HG03521 (cell line): Measurements from ENCODE around the gene TBPL1.
"Not testable (repeated sequence)": the region's sequence is repeated elsewhere in the genome, so short reads cannot be mapped to it uniquely, and the experiment has no call there.

Experiments
- ATAC-seq: cut with Tn5 transposase; IDR thresholded peaks from one replicate; pipeline ENCODE4 v1.9.1; 2021; ENCODE audit warnings: mild to moderate bottlenecking, moderate library complexity; ENCODE audit not compliant: unreplicated experiment

Gene TBPL1

DNA sequence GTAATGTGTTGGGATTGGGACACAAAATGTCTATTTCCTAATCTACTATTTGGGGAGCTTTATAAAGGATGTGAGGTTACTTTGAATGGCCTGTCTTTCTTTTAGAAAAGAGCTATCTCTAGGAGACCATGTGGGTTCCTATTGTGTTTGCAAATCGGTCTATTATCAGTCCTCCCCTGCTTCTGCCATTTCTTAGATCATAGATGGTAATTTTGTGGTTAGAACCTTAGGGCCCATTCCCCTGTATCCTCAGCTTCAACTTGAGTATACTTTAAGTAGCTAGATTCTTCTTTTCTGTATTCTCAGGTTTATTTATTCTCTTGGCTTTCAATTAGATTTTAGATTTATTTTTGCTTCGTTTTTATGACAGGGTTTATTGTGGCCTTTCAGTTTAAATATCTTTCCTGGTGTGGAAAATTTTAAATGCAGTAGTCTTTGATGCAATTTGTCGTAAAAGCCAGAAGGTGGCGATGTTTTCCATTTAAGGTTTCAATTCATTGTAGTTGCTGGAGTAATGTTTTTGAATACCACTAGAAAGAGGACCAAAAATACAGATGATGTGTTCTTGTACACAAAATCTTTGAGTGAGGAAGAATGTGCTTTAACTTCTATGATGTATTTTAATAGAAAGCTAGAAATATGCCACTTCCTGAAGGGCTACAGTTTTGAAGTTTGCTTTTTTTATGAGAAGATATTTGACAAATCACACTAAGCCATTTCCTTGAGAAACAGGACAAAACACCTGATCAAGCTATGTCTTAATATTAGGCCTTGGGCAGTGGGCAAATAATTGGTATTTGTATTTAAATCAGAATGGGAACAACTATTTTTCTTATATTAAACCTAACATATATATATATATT lies 20.3 kb downstream of the TBPL1 start:
- ATAC-seq: peak; percentile 42

DNA sequence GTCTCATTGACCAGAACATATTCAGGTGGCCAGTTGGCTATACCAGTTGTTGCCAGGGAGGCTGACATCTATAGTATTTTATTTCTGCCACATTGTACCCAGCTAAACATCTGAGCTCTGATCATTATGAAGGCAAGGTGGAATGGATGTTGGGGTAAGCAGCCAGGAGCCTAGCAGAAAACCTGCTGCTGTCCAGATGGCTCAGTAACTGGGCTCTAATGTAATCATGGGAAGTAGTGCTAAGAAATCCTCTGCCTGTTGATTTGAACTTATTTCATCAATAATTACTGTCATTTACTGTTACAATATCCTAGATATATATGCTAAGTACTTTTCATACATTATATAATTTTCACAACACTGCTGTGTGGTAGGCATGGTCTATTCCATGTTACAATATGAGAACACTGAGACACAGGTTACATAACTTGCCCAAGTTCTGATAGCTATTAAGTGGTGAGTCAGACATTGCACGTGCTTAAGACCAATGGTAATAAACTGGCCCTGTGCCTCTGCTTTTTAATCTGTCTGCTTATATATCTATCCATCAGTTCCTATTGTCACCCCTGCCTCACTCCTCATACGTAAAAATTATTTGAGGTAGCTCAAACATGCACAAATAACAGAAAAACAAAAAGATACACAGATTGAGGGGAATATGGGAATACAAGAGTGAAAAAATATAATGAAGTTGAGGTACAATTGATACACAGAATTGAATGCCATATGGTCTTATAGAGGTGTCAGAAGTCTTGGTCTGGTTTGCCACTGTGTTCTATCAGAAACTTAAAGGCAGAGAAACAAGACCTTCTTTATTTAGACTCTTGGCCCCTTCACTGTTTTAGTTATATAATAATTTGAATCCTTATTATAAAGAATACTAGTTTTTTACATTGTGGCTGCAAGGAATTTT lies 25.2 kb downstream of the TBPL1 start:
- peak; percentile 48 for ATAC-seq

DNA sequence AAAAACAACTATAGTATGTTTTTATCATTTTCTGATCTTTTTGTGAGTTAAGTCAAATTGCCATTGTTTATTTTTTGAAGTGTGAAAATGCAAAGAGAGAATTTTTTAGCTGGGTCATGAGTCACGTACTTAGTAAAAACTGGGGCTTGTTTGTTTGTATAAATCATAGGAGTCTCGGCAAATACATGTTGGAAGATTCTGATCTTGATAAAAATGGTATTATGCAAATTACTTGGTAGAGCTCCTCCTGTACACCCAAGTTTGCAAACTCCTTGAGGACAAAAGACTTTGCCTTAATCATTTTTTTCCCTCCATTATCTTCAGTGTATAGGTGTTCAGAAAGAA lies 25.8 kb downstream of the TBPL1 start:
- no peak for ATAC-seq

DNA sequence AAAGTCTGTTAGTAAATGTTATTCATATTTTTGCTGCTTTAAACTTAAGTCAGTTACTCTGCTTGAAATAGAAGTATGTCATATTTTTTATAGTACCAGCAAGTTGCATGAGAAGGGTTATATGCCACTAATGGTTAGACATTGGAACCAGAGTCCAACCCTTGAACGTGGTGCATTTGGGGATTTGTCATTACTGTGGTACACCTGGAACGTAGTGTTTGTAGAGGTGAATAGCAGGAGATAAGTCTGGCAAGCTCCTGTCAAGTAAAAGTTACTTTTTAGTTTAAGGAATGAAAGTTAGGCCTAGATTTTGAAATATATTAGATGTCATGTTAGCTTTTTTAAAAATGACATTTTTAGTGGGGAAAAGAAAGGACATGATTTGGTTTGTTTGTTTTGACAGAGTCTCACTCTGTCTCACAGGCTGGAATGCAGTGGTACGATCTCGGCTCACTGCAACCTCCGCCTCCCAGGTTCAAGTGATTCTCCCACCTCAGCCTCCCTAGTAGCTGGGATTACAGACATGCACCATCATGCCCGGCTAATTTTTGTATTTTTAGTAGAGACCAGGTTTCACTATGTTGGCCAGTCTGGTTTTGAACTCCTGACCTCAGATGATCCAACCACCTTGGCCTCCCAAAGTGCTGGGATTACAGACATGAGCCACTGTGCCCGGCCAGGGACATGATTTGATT lies 26.4 kb downstream of the TBPL1 start:
- ATAC-seq: not testable (repeated sequence)

GRCh38 chr6:133980168-133980567 lies 27.1 kb downstream of the TBPL1 start:
- ATAC-seq: no peak

- no peak for ATAC-seq
Observed at GRCh38 chr6:133983099-133983939, 30.3 kb downstream of the TBPL1 start.

GRCh38 chr6:133985970-133986369 lies 32.9 kb downstream of the TBPL1 start:
- ATAC-seq: no peak

GRCh38 chr6:133986942-133987341 lies 33.9 kb downstream of the TBPL1 start:
- no peak for ATAC-seq

DNA sequence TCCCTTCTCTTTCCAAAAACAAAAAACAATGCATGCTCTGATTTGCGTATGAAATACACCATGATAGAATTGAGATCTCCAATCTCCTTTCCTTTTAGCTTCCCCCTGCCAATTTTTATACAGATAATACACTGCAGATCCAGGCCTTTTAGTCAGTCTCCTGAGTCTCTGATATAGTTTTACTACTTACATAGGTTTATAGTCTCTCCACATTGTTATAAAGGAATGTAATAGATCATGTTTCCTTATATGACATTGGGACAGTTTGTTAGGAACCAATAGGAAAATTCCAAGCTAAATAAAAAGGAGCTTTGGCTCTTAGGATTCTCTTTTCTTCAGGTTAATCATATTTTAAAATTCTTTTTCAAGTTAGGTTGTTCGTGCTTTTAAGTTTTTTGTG lies 36.5 kb downstream of the TBPL1 start:
- ATAC-seq: no peak

DNA sequence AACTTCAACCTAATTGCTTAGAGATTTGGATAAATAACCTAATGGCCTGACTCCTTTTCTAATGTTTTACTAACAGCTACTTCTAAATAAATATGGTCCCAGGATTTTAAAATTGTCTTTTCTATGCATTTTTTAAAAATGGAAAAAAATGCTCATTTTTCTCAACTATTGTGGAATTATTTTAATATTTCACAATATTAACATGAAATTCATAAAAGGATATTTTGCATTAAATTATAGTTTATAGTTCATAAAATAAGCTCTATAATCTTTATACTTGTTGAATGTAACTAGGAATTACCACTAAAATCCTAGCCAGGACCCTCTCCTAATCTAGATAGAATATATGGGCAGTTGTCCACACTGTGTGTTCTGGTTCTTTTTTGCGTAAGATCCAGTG lies 37.3 kb downstream of the TBPL1 start:
- no peak for ATAC-seq

DNA sequence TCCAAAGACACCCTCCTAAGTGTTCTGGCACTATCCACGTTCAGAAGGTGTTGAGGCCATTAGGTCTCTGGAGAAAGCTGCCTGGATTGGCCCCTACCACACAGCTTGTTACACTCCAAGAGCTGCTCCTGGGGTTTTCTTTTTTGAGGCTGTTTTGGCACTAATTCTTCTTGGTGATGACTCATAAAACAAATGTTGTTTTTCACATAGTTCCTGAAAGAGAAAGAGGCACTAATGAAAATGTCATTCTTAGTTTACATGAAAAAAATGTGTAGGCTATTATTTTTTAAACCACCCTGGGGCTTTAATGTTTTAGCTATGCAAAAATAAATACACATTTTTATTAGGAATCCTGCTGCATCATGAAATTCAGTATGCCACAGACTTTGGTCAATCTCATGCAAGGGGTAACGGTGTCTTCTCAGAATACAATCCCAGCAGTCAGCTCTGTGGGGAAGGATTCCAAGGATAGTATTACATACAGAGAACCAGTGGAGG lies 38.1 kb downstream of the TBPL1 start:
- ATAC-seq: no peak

DNA sequence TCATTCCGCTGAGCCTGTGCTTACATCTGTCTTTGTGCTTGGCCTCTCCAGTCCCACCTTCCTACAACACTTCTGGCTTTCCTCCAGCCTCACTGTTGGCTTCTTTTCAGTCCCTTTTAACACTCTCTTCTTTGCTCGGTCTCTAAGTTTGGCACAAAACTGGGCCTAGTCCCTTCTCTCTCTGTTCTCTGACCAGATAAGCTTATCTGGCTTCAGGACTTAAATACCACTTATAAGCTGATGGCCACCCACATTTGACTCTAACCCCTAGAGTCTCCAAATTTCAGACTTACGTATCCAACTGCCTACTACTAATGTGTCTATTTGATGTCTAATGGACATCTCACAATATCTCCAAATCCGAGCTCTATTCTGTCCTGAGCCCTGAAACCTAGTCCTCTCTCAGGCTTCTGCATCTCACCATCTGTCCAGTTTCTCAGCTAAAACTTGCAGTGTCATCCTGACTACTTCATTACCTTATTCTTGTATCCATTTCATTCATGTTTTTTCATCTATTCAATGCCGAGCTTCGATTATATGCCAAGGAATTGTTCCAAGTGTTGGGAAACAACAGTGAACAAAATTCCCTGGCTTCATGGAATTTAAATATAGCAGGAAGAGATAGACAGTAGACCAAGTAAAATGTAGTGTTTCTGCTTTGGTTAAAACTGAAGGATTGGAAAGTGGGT lies 40.1 kb downstream of the TBPL1 start:
- ATAC-seq: no peak

GRCh38 chr6:133995296-133995695 lies 42.3 kb downstream of the TBPL1 start:
- ATAC-seq: no peak

DNA sequence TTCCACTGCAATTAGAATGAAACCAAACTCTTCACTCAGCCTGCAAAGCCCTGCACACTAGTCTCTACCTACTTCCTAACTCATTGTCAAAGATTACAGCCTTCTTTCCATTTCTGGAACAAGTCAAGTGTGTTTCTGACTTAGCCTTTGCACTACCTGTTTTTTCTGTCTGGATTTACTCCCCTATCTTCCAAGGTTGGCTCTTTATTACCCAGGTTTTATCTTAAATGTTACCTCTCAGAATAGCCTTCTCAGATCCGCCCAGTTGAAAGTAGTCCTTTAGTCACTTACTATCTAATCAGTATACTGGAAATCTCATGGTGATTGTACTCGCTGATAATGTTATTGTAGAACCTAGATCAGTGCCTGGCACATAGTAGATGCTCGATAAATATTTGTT lies 42.7 kb downstream of the TBPL1 start:
- ATAC-seq: no peak

GRCh38 chr6:133997267-133997666 lies 44.2 kb downstream of the TBPL1 start:
- ATAC-seq: no peak

GRCh38 chr6:133999305-133999704 lies 46.3 kb downstream of the TBPL1 start:
- no peak for ATAC-seq

GRCh38 chr6:134000443-134000842 lies 47.4 kb downstream of the TBPL1 start:
- ATAC-seq: no peak

DNA sequence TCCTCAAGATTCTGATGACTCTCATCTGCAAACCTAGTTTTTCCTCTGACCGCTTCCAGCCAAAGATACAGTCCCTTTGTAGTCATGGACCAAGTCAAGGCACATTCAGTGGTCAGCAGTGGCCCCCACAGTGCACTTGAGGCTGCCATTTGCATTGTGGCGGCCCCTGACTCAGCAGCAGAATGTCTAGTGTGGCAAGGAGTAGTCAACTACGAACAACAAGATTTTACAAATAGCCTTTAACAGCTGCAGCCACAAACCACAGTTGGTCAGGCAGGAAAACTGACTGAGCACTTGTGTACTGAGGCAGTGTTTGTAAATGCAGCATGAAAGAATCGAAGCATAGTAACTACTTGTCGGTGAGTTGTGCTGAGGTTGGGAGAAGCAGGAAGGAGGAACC lies 49.8 kb downstream of the TBPL1 start:
- no peak for ATAC-seq

DNA sequence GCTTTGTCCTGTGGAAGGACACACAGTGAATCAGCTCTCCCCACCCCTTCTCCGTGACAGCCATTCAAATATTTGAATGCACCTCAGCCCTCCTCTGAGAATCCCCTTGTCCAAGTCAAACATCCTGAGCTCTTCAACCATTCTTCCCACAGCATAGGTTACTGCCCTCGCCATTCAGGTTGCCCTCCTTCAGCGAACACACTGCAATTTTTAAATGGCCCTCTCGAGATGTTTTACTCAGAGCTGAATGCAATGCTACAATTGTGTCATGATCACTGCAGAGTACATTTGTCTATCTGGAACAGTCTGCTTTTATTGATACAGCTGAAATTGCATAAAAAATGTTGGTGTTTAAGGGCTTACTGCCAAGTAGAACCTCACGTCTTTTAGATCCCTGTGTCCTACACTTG lies 50.5 kb downstream of the TBPL1 start:
- no peak for ATAC-seq

DNA sequence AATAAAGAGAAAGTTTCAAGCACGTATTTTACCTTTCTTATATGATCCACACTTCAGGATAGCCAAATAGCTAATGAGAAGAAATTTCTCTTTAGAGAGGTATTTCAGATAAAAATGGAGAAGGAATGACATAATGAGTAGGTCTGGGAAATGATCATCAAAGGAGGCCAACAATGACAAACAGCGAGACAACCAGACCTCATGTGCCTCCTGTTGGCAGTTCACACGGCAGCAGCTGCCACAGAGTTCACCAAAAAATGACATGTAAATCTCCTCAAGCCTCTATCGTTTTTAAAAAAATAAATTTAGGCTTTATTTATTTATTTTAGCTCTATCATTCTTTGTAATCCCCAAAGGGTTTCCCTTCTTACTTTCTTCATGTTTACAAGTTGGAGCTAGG lies 51.7 kb downstream of the TBPL1 start:
- no peak for ATAC-seq
